Measurements from ENCODE around the gene CAMTA1.

The CAMTA1 gene

DNA sequence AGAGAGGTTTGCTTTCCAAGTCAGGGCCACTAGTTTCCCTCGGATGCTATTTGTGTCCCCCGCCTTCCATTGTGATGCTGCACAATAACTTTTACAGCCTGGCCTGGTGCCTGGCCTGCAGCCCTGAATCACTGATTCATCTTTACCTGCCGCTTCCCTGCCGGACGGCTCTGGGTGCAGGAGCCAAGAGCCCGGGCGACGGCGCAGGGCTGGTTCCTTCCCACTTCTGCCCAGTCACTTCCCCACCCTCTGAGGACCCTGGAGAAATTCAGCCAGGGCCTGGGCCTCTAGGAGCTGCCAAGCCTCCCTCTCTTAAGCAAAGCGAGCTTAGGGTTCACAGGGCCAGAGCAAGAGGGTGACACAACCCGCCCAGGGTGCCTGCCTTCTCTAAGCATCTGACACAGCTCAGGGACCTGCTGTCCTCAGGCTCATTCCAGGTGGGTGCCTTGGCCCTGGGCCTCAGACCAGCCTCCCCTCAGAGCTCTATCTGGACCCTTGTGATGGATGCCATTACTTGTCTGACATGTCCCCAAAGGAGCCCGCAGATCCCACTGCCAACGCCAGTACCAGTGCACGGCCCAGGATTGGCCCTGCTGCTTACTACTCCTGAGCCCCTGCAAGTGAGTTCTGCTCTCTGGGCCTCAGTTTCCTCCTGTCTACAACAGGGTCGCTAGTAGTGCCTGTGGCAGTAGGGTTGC is 604.8 kb downstream of the CAMTA1 start (continued):
- TF ChIP-seq, protein P1, sequence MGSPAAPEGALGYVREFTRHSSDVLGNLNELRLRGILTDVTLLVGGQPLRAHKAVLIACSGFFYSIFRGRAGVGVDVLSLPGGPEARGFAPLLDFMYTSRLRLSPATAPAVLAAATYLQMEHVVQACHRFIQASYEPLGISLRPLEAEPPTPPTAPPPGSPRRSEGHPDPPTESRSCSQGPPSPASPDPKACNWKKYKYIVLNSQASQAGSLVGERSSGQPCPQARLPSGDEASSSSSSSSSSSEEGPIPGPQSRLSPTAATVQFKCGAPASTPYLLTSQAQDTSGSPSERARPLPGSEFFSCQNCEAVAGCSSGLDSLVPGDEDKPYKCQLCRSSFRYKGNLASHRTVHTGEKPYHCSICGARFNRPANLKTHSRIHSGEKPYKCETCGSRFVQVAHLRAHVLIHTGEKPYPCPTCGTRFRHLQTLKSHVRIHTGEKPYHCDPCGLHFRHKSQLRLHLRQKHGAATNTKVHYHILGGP (tag by site-specific recombination; IDR thresholded peaks at IDR 0.05) = no peak
- TF ChIP-seq SP2 (tag by site-specific recombination; IDR thresholded peaks at IDR 0.05) = no peak

DNA sequence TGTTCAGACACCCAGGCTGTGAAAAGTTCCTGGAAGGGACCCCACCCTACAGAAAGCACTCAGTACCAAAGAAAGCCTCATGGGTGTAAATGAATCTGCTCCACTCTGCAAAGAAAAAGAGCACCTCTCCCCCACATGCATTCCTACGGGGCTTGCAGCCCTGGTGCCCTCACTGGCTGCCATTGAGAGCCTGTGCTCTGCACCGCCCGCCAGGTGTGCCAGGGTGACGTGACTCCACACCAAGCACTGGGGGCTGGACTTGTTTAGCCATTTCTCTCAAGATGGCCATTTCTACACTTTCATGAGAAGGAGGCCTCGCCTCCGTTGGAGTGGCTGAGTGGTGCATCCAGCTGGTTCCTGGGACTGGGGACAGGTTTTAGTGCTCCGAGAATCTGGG is 605.3 kb downstream of the CAMTA1 start:
- POLR2A ChIA-PET = no interaction called here
- no peak for TF ChIP-seq ZNF785 (tag by site-specific recombination; IDR thresholded peaks at IDR 0.05)
- TF ChIP-seq, protein P2, sequence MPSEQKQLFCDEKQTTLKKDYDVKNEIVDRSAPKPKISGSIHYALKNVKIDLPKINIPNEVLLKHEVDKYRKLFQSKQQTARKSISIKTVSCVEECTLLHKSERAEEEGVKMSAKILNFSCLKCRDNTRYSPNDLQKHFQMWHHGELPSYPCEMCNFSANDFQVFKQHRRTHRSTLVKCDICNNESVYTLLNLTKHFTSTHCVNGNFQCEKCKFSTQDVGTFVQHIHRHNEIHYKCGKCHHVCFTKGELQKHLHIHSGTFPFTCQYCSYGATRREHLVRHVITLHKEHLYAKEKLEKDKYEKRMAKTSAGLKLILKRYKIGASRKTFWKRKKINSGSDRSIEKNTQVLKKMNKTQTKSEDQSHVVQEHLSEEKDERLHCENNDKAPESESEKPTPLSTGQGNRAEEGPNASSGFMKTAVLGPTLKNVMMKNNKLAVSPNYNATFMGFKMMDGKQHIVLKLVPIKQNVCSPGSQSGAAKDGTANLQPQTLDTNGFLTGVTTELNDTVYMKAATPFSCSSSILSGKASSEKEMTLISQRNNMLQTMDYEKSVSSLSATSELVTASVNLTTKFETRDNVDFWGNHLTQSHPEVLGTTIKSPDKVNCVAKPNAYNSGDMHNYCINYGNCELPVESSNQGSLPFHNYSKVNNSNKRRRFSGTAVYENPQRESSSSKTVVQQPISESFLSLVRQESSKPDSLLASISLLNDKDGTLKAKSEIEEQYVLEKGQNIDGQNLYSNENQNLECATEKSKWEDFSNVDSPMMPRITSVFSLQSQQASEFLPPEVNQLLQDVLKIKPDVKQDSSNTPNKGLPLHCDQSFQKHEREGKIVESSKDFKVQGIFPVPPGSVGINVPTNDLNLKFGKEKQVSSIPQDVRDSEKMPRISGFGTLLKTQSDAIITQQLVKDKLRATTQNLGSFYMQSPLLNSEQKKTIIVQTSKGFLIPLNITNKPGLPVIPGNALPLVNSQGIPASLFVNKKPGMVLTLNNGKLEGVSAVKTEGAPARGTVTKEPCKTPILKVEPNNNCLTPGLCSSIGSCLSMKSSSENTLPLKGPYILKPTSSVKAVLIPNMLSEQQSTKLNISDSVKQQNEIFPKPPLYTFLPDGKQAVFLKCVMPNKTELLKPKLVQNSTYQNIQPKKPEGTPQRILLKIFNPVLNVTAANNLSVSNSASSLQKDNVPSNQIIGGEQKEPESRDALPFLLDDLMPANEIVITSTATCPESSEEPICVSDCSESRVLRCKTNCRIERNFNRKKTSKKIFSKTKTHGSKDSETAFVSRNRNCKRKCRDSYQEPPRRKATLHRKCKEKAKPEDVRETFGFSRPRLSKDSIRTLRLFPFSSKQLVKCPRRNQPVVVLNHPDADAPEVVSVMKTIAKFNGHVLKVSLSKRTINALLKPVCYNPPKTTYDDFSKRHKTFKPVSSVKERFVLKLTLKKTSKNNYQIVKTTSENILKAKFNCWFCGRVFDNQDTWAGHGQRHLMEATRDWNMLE (tag by site-specific recombination; conservative IDR thresholded peaks at IDR 0.05; ENCODE audit: low read depth) = no peak
- TF ChIP-seq ZNF274 (IDR thresholded peaks at IDR 0.05; ENCODE audit: low read length) = no peak
- no peak for TF ChIP-seq ZNF274 (tag by site-specific recombination; IDR thresholded peaks at IDR 0.05; ENCODE audit: borderline replicate concordance)
- TF ChIP-seq ZNF777 (tag by site-specific recombination; IDR thresholded peaks at IDR 0.05; ENCODE audit: borderline replicate concordance) = no peak
- TF ChIP-seq, protein P3, sequence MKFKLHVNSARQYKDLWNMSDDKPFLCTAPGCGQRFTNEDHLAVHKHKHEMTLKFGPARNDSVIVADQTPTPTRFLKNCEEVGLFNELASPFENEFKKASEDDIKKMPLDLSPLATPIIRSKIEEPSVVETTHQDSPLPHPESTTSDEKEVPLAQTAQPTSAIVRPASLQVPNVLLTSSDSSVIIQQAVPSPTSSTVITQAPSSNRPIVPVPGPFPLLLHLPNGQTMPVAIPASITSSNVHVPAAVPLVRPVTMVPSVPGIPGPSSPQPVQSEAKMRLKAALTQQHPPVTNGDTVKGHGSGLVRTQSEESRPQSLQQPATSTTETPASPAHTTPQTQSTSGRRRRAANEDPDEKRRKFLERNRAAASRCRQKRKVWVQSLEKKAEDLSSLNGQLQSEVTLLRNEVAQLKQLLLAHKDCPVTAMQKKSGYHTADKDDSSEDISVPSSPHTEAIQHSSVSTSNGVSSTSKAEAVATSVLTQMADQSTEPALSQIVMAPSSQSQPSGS (tag by site-specific recombination; IDR thresholded peaks at IDR 0.05; ENCODE audit: low read depth) = no peak
- TF ChIP-seq HOXD13 (CRISPR knock-in tag; IDR thresholded peaks at IDR 0.05; ENCODE audit: borderline replicate concordance) = no peak
- TF ChIP-seq, protein P4, sequence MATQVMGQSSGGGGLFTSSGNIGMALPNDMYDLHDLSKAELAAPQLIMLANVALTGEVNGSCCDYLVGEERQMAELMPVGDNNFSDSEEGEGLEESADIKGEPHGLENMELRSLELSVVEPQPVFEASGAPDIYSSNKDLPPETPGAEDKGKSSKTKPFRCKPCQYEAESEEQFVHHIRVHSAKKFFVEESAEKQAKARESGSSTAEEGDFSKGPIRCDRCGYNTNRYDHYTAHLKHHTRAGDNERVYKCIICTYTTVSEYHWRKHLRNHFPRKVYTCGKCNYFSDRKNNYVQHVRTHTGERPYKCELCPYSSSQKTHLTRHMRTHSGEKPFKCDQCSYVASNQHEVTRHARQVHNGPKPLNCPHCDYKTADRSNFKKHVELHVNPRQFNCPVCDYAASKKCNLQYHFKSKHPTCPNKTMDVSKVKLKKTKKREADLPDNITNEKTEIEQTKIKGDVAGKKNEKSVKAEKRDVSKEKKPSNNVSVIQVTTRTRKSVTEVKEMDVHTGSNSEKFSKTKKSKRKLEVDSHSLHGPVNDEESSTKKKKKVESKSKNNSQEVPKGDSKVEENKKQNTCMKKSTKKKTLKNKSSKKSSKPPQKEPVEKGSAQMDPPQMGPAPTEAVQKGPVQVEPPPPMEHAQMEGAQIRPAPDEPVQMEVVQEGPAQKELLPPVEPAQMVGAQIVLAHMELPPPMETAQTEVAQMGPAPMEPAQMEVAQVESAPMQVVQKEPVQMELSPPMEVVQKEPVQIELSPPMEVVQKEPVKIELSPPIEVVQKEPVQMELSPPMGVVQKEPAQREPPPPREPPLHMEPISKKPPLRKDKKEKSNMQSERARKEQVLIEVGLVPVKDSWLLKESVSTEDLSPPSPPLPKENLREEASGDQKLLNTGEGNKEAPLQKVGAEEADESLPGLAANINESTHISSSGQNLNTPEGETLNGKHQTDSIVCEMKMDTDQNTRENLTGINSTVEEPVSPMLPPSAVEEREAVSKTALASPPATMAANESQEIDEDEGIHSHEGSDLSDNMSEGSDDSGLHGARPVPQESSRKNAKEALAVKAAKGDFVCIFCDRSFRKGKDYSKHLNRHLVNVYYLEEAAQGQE (tag by site-specific recombination; IDR thresholded peaks at IDR 0.05) = no peak
- TF ChIP-seq SCRT2 (tag by site-specific recombination; IDR thresholded peaks at IDR 0.05) = no peak

More for the DNA sequence above, 605.3 kb downstream of the CAMTA1 start:
- CTCF ChIA-PET = no interaction called here
- no peaks in the 10 kb centered on the region for H3K36me3 ChIP-seq (ENCODE audit: control insufficient read depth in 2 of 2, insufficient read depth in 1 of 2, low read length in 2 of 2)
- peaks cover 3% of the 10 kb centered on the region; the same call in 1 of the 2 replicates for H3K9me3 ChIP-seq (ENCODE audit: control insufficient read depth, insufficient read depth, low read depth, low read length)
- no peak overlapping the region for H3K27ac ChIP-seq (ENCODE audit: extremely low read depth, low read depth, low read length)
- no peaks in the 10 kb centered on the region for H3K4me1 ChIP-seq (ENCODE audit: control insufficient read depth, insufficient read depth, low read length)
- no peak overlapping the region for H3K4me3 ChIP-seq (ENCODE audit: low read depth, low read length)

Measured in HEK293 (cell line).